GM12873 (cell line): ENCODE results near the gene CADPS2.

Experiments
- TF ChIP-seq, protein P1 (sequence below): IDR thresholded peaks from 2 replicates; pipeline ENCODE4 v1.5.1; 2012; ENCODE audit warnings: low read depth, mild to moderate bottlenecking, moderate library complexity, low read length, control low read depth; ENCODE audit not compliant: insufficient read depth; ENCODE audit errors: missing control alignments

Gene CADPS2

DNA sequence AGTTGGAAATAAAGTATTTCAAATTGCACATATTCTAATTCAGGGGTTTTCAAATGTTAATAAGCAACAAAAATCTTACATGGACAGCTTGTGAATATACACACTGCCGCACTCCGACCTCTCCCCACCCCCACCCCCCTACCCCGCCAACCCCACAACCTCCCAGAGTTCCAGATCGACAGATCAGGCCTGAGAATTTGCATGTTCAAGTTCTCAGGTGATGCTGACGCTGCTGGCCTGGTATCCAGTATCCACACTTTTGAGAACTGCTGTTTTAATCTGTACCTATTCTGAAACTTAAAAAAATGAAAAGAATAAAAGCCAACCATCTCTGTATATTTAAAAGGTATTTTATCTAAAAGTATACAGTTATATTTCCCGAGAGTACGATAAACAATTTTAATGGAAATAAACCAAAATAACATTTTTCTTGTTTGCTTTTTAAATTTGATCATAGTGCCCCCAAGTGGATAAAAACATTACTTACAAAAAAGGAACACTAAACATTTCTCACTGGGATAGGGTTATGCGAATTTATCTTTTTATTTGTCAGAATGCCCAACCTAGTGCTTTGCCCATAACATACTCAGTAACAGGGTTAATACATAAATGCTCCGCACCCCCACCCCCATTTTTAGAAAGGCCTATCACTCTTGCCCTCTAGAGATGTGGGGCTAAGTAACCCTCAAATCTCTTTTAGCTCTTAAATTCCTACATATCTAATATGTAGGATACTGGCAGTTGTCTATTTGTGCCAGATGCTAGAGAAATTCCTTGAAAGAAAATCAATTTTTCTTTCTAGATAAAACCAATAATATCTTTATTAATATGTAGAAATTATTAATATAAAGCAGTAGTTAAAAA, 353.6 kb downstream of the CADPS2 start:
- TF ChIP-seq, protein P1, sequence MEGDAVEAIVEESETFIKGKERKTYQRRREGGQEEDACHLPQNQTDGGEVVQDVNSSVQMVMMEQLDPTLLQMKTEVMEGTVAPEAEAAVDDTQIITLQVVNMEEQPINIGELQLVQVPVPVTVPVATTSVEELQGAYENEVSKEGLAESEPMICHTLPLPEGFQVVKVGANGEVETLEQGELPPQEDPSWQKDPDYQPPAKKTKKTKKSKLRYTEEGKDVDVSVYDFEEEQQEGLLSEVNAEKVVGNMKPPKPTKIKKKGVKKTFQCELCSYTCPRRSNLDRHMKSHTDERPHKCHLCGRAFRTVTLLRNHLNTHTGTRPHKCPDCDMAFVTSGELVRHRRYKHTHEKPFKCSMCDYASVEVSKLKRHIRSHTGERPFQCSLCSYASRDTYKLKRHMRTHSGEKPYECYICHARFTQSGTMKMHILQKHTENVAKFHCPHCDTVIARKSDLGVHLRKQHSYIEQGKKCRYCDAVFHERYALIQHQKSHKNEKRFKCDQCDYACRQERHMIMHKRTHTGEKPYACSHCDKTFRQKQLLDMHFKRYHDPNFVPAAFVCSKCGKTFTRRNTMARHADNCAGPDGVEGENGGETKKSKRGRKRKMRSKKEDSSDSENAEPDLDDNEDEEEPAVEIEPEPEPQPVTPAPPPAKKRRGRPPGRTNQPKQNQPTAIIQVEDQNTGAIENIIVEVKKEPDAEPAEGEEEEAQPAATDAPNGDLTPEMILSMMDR, result peak; percentile 28

DNA sequence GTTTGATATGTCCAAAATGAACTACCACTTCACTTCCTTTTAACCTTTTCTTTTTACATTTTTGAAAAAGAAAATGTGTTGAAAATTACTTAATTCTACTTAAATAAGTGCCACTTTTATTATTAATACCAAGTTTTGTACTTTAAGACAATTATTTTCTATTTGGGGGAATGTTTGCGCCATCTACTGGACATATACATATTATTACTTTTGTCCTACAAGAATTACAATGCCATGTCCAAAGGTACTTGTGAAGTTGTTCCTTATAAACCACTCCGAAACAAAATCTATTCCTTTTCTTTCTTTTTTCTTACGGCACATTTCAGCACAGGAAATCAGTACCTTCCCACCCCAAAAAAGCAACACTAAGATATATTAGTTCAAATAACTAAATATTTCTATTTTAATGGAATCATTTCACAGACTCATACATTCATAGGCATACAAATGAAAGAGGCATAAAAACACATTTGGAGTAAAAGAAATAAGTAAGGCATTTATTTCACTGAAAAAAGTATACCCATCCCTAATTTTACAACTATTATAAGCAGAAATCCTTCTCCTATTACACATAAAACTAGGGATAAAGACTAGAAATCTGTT, 357.3 kb downstream of the CADPS2 start:
- TF ChIP-seq, protein P1, result peak; percentile 33

DNA sequence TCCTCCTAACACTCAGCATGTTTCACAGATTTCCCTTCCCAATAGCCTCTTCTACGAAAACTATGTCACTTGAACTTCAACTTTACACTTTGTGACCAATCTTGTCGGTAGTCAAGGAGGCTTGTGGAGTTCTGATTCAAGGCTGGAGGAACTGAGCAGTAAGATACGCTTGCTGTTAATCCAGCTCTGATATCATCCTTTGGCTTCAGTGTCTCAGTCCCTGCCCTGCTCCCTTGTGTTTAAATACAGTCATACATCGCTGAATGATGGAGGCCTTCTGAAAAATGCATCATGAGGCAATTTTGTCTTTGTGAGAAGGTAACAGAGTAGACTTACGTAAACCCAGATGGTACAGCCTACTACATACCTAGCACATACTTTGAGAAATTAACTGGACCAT, 360.9 kb downstream of the CADPS2 start:
- TF ChIP-seq, protein P1, result no peak

DNA sequence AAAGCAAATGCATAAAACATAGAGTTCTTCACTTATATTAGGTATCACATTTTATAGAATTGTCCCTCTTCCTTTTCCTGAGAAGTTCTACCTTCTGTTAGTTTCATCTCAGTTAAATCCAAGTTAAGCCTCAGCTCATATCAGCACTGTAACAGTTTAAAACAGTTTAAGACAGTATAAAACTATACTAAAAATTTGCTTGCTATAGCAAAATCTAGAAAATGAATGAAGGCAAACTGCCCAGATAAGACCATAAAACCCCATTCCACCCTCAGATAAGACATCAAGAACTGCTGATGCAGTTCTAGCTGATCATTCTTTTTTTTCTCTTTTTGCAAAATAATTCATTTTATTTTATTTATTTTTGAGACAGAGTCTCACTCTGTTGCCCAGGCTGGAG, 364.5 kb downstream of the CADPS2 start:
- TF ChIP-seq, protein P1, result no peak

DNA sequence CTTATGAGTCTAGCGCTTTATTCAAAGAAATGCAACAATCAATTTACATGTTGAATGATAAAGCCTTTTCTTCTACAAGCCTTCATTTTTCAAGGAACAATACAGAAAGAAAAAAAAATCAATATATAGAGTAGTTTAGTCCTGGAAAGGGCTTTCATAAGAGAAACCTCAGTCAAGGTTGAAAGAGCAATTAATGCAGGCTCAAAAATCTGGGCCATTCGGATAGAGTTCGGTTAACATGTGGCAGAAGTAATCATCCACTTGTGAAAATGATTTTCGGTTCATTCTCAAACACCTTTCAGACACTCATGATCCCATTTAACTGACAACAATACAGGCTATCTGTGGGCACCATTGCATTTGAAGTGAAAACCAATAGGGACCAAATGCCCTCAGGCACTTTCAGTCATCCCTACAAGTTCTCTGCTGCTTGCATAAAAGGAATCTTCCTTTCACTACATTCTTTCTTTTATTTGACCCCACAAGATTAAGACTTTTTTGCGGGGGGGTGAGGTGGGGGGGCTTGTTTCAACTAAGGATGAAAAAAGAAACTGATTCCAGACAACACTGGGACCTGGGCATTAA, 365.2 kb downstream of the CADPS2 start:
- TF ChIP-seq, protein P1, result no peak

DNA sequence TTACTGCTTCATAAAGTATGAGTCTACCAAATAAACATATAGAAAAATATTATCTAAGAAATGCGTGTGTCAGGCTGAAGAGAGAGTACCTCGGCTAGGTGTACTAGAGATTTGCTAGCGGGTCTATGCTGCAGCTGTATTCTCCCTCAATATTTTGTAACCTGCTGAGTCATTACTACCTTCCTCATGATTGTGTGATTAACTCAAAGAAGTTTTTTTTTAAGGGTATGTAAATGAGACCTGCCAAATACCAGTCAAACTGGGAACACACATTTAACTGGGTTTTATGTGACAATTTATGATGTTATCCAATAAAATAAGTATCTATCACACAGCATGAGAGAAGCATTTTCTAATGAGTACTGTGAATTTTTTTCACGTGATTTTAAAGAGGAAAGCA, 367.8 kb downstream of the CADPS2 start:
- TF ChIP-seq, protein P1, result no peak

DNA sequence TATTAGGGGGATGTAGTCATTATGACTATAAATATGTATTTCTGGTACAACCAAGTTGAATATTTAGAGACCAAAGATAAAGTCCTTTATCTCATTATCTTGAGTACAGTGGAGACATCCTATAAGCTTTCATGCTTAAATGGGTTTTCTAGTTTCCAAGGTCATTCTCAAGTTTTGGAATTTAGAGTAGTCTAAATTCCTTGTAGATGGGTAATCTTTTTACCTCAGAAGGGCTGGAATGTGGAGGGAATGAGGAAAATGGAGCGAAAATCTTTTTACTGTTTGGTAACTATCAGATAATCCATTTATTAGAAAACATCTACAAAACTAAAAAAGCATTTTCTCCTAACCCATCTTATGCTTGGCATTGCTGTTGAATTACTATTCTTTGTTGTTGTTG, 368.7 kb downstream of the CADPS2 start:
- TF ChIP-seq, protein P1, result no peak
